K562 (cell line): Measurements from ENCODE around the gene CNOT10. TPM values are rescaled to one million over a fixed set of nuclear protein-coding genes. Genes with fewer than 3 reads are reported as not detected.
"Not testable (repeated sequence)": the region's sequence is repeated elsewhere in the genome, so short reads cannot be mapped to it uniquely, and the experiment has no call there.

Experiments
- ATAC-seq: fragments of 200-7000 bp; cut with Tn5 transposase; 3 replicates; pipeline ENCODE4 v1.9.1; 2020; ENCODE audit warnings: moderate library complexity
- BruUV-seq: library from RNA; stranded (reverse); fragments of 400-500 nt; replicated peaks from 2 replicates; lab custom pipeline; 2021; lab: Mats Ljungman, UMichigan
- CTCF ChIA-PET: fragments of 300-600 bp; formaldehyde crosslinking; extraction: SDS; loops from one replicate; lab custom pipeline; 2021; ENCODE audit warnings: low intra/inter-chr PET ratio; lab: Yijun Ruan, JAX
- POLR2A ChIA-PET: fragments of 300-600, 350-650 bp; sonication (Branson Sonifier 250); formaldehyde crosslinking; extraction: SDS; loops from one replicate; lab custom pipeline; 2021; ENCODE audit warnings: antibody characterized with exemption, inconsistent platforms; lab: Yijun Ruan, JAX
- DNase-seq, 4 experiments: peaks; one replicate each; pipeline versions ENCODE4 v3.0.0 to v3.0.0-alpha.2; 2011 to 2018; ENCODE audit warnings: low spot score in 3 of 4, mixed read lengths in 3 of 4; ENCODE audit errors: extremely low read depth in 1 of 4
- FAIRE-seq: peaks from 2 replicates; lab custom pipeline; 2011; peaks lifted over from hg19 to GRCh38; lab: Jason Lieb, UNC
- H2AFZ ChIP-seq: 2 replicates; pipeline ENCODE4 v1.6.0; 2011; ENCODE audit warnings: low read depth, low read length, control low read depth, inconsistent platforms
- H3K27ac ChIP-seq: fragments of 200-600 bp; 3 replicates; pipeline ENCODE4 v1.8.0; 2011; ENCODE audit warnings: low read depth, mild to moderate bottlenecking, control low read depth, inconsistent platforms, low read length, moderate library complexity, mixed read lengths; ENCODE audit errors: extremely low read depth
- H3K27me3 ChIP-seq, 2 experiments: fragments of 300-600 bp in 1 of 2; 2 replicates in 1 of 2; 3 replicates in 1 of 2; pipeline versions ENCODE4 v1.6.0 to v1.8.0; 2011; ENCODE audit warnings: inconsistent platforms in 2 of 2, low read length in 2 of 2, mild to moderate bottlenecking in 1 of 2, mixed read lengths in 1 of 2, moderate library complexity in 1 of 2; ENCODE audit not compliant: control insufficient read depth in 2 of 2, insufficient read depth in 2 of 2
- H3K36me3 ChIP-seq: fragments of 300-600 bp; 3 replicates; pipeline ENCODE4 v1.8.0; 2011; ENCODE audit warnings: mild to moderate bottlenecking, low read length, inconsistent platforms; ENCODE audit not compliant: control insufficient read depth, insufficient read depth
- H3K4me1 ChIP-seq, 2 experiments: fragments of 200-600 bp in 1 of 2; replicated peaks in 1 of 2; 2 replicates in 1 of 2; 3 replicates in 1 of 2; pipeline versions ENCODE4 v1.5.1 to v1.8.0; 2011; ENCODE audit warnings: inconsistent platforms in 2 of 2, low read length in 2 of 2, mild to moderate bottlenecking in 1 of 2, mixed read lengths in 1 of 2, moderate library complexity in 1 of 2; ENCODE audit not compliant: control insufficient read depth in 2 of 2, insufficient read depth in 2 of 2
- H3K4me2 ChIP-seq: 2 replicates; pipeline ENCODE4 v1.6.1; 2011; ENCODE audit warnings: low read length, control low read depth, inconsistent platforms, mixed read lengths; ENCODE audit not compliant: insufficient read depth
- H3K4me3 ChIP-seq: fragments of 200-600 bp; sonication (generic), shearing (Covaris generic); 2 replicates; pipeline ENCODE4 v1.5.1; 2016; ENCODE audit warnings: control low read depth, inconsistent platforms
- H3K79me2 ChIP-seq: fragments of 200-600 bp; 3 replicates; pipeline ENCODE4 v1.8.0; 2011; ENCODE audit warnings: low read length, inconsistent platforms; ENCODE audit not compliant: control insufficient read depth, insufficient read depth
- H3K9ac ChIP-seq, 2 experiments: 2 replicates each; pipeline versions ENCODE4 v1.6.0 to v1.6.1; 2011; ENCODE audit warnings: low read depth in 2 of 2, low read length in 2 of 2, control low read depth in 1 of 2, inconsistent platforms in 1 of 2, mild to moderate bottlenecking in 1 of 2, mixed read lengths in 1 of 2; ENCODE audit not compliant: insufficient read depth in 1 of 2
- H3K9me1 ChIP-seq: one replicate; pipeline ENCODE4 v1.6.0; 2011; ENCODE audit warnings: inconsistent platforms, mild to moderate bottlenecking, low read length, moderate library complexity; ENCODE audit not compliant: control insufficient read depth, insufficient read depth
- H3K9me3 ChIP-seq: replicated peaks from 2 replicates; pipeline ENCODE4 v1.5.1; 2011; ENCODE audit warnings: low read depth, low read length, inconsistent platforms; ENCODE audit not compliant: control insufficient read depth, insufficient read depth
- H4K20me1 ChIP-seq: replicated peaks from 2 replicates; pipeline ENCODE4 v1.6.1; 2011; ENCODE audit warnings: low read length, inconsistent platforms, mixed read lengths; ENCODE audit not compliant: control insufficient read depth, insufficient read depth
- HCFC1 ChIP-seq: IDR thresholded peaks from 2 replicates; pipeline ENCODE4 v1.6.1; 2012; ENCODE audit warnings: low read depth, low read length, improper control_type of control experiment
- WGBS: fragments of 100-300 bp; shearing (Covaris generic); methylation state at CpG from one replicate; pipeline ENCODE4 v1.1.6; 2016; ENCODE audit warnings: low coverage, mixed read lengths; ENCODE audit not compliant: insufficient coverage; ENCODE audit errors: missing lambda C conversion rate; 5-methylcytosine and 5-hydroxymethylcytosine counted together
- in situ Hi-C: fragments of 300-500 bp; cut with MboI; formaldehyde crosslinking; loops from 4 replicates; pipeline ENCODE4 v1.15.0; 2018; ENCODE audit warnings: inconsistent platforms, mixed read lengths
- intact Hi-C: fragments of 100-400 bp; cut with micrococcal nuclease; formaldehyde crosslinking; loops from 2 replicates; pipeline ENCODE4 v1.14.2; 2022
- polyA plus RNA-seq, 8 experiments: library from polyadenylated mRNA; depleted of rRNA in 4 of 8; stranded (reverse) in 5 of 8; unstranded in 3 of 8; fragments of >200 nt; fragmentation: Nextera tagmentation in 2 of 8; fragmentation: Illumina TruSeq in 1 of 8; extraction: Ambion mirVana in 2 of 8; extraction: Trizol in 1 of 8; gene quantifications; 2 replicates each; pipeline versions ENCODE4 v1.2.1 to v1.2.3, GENCODE V29; 2011 to 2014; ENCODE audit warnings: inconsistent platforms in 1 of 8, missing spikeins in 1 of 8
- total RNA-seq, 7 experiments: library from RNA; depleted of rRNA in 6 of 7; stranded (reverse); fragments of >200 nt in 6 of 7; fragmentation: Illumina TruSeq in 2 of 7; extraction: Trizol in 2 of 7; gene quantifications; 2 replicates each; pipeline versions ENCODE4 v1.2.1 to v1.2.3, GENCODE V29; 2011 to 2021; ENCODE audit warnings: low replicate concordance in 1 of 7
- TF ChIP-seq, protein P1 (sequence below): sonication (generic); formaldehyde crosslinking; IDR thresholded peaks from 2 replicates; pipeline ENCODE4 v1.8.0; 2022; ENCODE audit warnings: mild to moderate bottlenecking, missing genetic modification reagents

Gene CNOT10
- total and polyA plus RNA-seq, 9 of the 15 experiments (the other 6 are each of a cell fraction or from before 2014, with no cell fraction given), result 35.7 to 114 (median 81.9) TPM

DNA sequence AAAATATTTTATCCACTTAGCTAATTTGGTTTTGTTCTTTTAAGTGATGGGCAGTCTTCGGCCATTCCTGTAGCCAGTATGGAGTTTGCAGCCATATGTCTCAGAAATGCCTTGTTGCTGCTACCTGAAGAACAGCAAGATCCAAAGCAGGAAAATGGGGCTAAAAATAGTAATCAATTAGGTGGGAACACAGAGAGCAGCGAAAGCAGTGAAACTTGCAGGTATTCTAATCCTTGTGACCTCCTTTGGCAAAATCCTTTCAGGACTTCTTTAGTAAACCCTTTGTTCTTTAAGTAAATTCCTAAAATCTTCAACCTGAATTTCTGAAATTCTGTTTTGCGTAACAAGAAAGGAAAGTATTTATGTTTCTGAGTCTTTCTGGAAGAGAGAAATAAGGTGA is 49.8 kb downstream of the CNOT10 start (continued):
- TF ChIP-seq, protein P1, sequence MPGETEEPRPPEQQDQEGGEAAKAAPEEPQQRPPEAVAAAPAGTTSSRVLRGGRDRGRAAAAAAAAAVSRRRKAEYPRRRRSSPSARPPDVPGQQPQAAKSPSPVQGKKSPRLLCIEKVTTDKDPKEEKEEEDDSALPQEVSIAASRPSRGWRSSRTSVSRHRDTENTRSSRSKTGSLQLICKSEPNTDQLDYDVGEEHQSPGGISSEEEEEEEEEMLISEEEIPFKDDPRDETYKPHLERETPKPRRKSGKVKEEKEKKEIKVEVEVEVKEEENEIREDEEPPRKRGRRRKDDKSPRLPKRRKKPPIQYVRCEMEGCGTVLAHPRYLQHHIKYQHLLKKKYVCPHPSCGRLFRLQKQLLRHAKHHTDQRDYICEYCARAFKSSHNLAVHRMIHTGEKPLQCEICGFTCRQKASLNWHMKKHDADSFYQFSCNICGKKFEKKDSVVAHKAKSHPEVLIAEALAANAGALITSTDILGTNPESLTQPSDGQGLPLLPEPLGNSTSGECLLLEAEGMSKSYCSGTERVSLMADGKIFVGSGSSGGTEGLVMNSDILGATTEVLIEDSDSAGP (CRISPR knock-in tag), result no peak
- TF ChIP-seq HCFC1, result no peak

DNA sequence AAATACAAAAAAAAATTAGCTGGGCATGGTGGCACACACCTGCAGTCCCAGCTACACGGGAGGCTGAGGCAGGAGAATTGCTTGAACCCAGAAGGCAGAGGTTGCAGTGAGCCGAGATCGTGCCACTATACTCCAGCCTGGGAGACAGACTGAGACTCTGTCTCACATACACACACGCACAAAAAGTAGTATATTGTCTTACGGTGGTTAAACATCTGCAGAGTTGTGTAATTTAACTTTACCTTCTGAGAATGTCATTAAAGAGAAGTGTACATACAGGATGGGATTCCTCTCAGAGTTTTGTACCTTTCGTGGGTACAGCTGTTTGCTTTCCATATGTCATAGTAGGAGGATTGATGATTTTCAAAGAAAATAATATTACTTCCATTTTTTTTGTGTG is 58.5 kb downstream of the CNOT10 start:
- H3K27me3 ChIP-seq, H4K20me1 ChIP-seq, H3K4me2 ChIP-seq, H3K79me2 ChIP-seq, CTCF ChIA-PET, H3K27ac ChIP-seq, intact Hi-C loops, BruUV-seq, H2AFZ ChIP-seq, H3K9me3 ChIP-seq, H3K9me1 ChIP-seq, H3K4me3 ChIP-seq, H3K4me1 ChIP-seq, FAIRE-seq, DNase-seq, H3K9ac ChIP-seq, in situ Hi-C loops, ATAC-seq: not testable (repeated sequence)
- peaks cover 44% of the 10 kb centered on the region for H3K36me3 ChIP-seq
- POLR2A ChIA-PET, result interaction anchor here (1.5 kb wide), 1 partner anchor 16 kb away, joined by 4 read pairs; no protein-coding TSS in a partner anchor
- WGBS, result 93% methylated on average over 6 of the region's 6 CpGs
